Left kidney (tissue), 1 donor: ENCODE data around the gene SP140. TPM values are rescaled to one million over a fixed set of nuclear protein-coding genes. Genes with fewer than 3 reads are reported as not detected.

ENCODE experiments used
- polyA plus RNA-seq: library from polyadenylated mRNA; unstranded; fragments of 120-200 nt; gene quantifications from one replicate; pipeline ENCODE4 v1.2.1, GENCODE V29; 2013; ENCODE audit not compliant: insufficient read length

SP140 gene
- polyA plus RNA-seq, 1 donor: 1.3 TPM

Other genes with a start within 250 kb of the SP140 start
- gene SLC16A14, start 156.8 kb upstream of the SP140 start, polyA plus RNA-seq: 7.9 TPM
- gene SP110, start 5.8 kb upstream of the SP140 start, polyA plus RNA-seq: 24.4 TPM
- 12.9 TPM for gene SP140L, start 101.5 kb downstream of the SP140 start, polyA plus RNA-seq
- gene SP100, start 190.5 kb downstream of the SP140 start, polyA plus RNA-seq: 33.5 TPM